HEK293 (cell line): ENCODE data around the gene DTNA.

Experiments used
- YY1 ChIP-seq: fragments of 450-650 bp; formaldehyde crosslinking; IDR thresholded peaks from 2 replicates; pipeline ENCODE4 v1.5.1; 2018; ENCODE audit warnings: missing biosample characterization, missing genetic modification characterization
- ZNF114 ChIP-seq: fragments of 450-650 bp; formaldehyde crosslinking; IDR thresholded peaks from 2 replicates; pipeline ENCODE4 v1.5.0; 2017; ENCODE audit warnings: missing biosample characterization, missing genetic modification characterization

- TF ChIP-seq ZNF114 (tag by site-specific recombination) (no peak), YY1 (no peak)
Measured at GRCh38 chr18:34760444-34760843, 50.3 kb downstream of the DTNA start.
